Measurements from ENCODE around the gene ST6GALNAC2. TPM values are rescaled to one million over a fixed set of nuclear protein-coding genes. Genes with fewer than 3 reads are reported as not detected.
A peak's percentile ranks its signal among the peaks of the same experiment; 100 is the strongest.

The ST6GALNAC2 gene
- total RNA-seq, 4 donors from 2014 or later, result 15.2 to 39.9 (median 29.5) TPM

DNA sequence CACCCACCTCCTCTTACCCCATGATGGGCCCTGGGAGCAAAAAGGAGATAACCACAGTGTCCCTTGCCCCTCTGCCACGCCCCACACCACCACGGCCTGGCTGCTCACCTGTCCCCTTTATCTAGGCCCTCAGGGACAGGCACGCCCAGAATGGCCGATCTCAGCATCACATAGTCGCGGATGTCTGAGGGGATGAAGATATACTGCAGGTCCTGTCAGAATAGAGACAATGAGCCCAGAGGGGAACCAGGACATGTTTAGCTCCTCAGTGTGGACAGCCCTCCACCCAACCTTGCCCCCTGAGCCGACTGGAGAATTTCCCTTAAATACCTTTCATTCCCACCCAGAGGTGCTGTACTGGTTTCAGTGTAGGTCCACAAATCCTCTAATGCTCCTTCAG lies 15.2 kb downstream of the ST6GALNAC2 start:
- H3K9me3 ChIP-seq, result no peaks in the 10 kb centered on the region
- intact Hi-C loops (cut with DNase I), result loop anchor here (5.0 kb wide), 1 partner anchor 47 kb away; no protein-coding TSS in a partner anchor
- H3K4me1 ChIP-seq, result peaks cover 0 to 52% (median 5%) of the 10 kb centered on the region in 3 donors
- H3K27ac ChIP-seq, result no peak overlapping the region
- H3K27me3 ChIP-seq, result no peaks in the 10 kb centered on the region
- DNase-seq, result no peak
- no peak overlapping the region for H3K4me3 ChIP-seq
- TF ChIP-seq CTCF (IDR thresholded peaks at IDR 0.05) (no peak), POLR2A (IDR thresholded peaks at IDR 0.05) (no peak)
- H3K36me3 ChIP-seq, result peaks cover 0 to 55% (median 6%) of the 10 kb centered on the region in 3 donors
- 80% methylated on average over 1 of the region's 7 CpGs for WGBS, 2 donors

GRCh38 chr17:76569607-76570279 lies 15.9 kb downstream of the ST6GALNAC2 start:
- Histone ChIP-seq H3K4me1 (peaks cover 0 to 59% (median 5%) of the 10 kb centered on the region in 3 donors), H3K36me3 (peaks cover 0 to 56% (median 6%) of the 10 kb centered on the region in 3 donors), H3K27ac (peak overlapping the region in 1 of 4 donors; percentile 2), H3K27me3 (no peaks in the 10 kb centered on the region), H3K4me3 (no peak overlapping the region), H3K9me3 (no peaks in the 10 kb centered on the region)
- TF ChIP-seq POLR2A (IDR thresholded peaks at IDR 0.05) (no peak), CTCF (IDR thresholded peaks at IDR 0.05) (no peak)
- intact Hi-C loops (cut with DNase I), result loop anchor here (5.0 kb wide), 1 partner anchor 48 kb away; no protein-coding TSS in a partner anchor
- no peak for DNase-seq
- 60 to 71% methylated on average over 1 to 10 of the region's 18 CpGs for WGBS, 2 donors

- peaks cover 0 to 63% (median 5%) of the 10 kb centered on the region in 3 donors for H3K4me1 ChIP-seq
- no peaks in the 10 kb centered on the region for H3K9me3 ChIP-seq
- TF ChIP-seq CTCF (IDR thresholded peaks at IDR 0.05) (no peak), POLR2A (IDR thresholded peaks at IDR 0.05) (no peak)
- no peak for DNase-seq
- H3K4me3 ChIP-seq, result no peak overlapping the region
- WGBS, 2 donors, result 32 to 45% methylated on average over 8 to 12 of the region's 19 CpGs
- no peaks in the 10 kb centered on the region for H3K27me3 ChIP-seq
- H3K27ac ChIP-seq, result no peak overlapping the region
- peaks cover 0 to 60% (median 6%) of the 10 kb centered on the region in 3 donors for H3K36me3 ChIP-seq
- intact Hi-C loops (cut with DNase I), result no loop called here
These were observed 16.8 kb downstream of the ST6GALNAC2 start for GRCh38 chr17:76568811-76569221.

DNA sequence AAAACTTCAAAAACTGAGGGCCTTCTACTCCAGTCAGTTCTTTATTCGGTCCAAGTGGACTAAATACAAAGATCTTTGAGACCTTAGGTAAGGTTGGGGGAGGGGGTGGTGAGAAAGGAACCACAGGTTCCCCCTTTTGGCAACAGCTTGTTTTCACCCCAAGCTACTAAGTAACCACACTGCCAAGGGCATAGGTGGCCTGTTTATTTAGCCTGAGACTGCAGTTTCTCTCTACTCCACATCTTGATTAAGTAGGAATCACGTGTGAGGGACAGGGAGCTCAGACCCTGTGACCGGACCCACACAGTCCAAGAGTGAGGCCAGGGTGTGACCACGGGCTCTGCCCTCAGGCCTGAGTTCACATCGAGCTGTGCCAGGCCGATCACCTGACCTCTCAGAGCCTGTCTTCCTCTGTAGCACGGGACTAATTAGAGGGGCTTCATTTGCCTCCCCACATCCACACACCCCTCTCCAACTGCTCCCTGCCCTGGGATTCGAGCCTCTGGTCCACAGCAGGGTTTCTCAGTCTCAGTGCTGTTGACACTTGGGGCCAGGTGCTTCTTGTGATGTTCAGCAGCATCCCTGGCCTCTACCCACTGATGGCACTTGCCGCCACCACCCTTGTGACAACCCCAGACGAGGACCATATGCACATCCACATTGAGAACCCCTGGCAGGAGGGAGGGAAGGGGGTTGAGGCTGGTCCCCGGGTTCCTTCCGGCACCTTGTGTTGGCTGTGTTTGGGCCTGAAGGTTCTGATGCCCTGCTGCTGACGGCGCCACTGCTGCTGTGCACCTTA lies 17.8 kb downstream of the ST6GALNAC2 start:
- intact Hi-C loops (cut with DNase I), result no loop called here
- WGBS, 2 donors, result 41 to 51% methylated on average over 9 to 12 of the region's 14 CpGs
- H3K27me3 ChIP-seq, result no peaks in the 10 kb centered on the region
- no peak for DNase-seq
- peak overlapping the region in 1 of 4 donors; percentile 1 for H3K27ac ChIP-seq
- H3K36me3 ChIP-seq, result peaks cover 0 to 58% (median 8%) of the 10 kb centered on the region in 3 donors
- H3K9me3 ChIP-seq, result no peaks in the 10 kb centered on the region
- no peak overlapping the region for H3K4me3 ChIP-seq
- H3K4me1 ChIP-seq, result peaks cover 0 to 64% (median 7%) of the 10 kb centered on the region in 3 donors
- TF ChIP-seq CTCF (IDR thresholded peaks at IDR 0.05), result no peak
- TF ChIP-seq POLR2A (IDR thresholded peaks at IDR 0.05), result no peak

- DNase-seq, result no peak
- H3K36me3 ChIP-seq, result peaks cover 0 to 51% (median 6%) of the 10 kb centered on the region in 3 donors
- intact Hi-C loops (cut with DNase I), result no loop called here
- 42 to 50% methylated on average over 3 to 5 of the region's 5 CpGs for WGBS, 2 donors
- H3K9me3 ChIP-seq, result no peaks in the 10 kb centered on the region
- H3K27ac ChIP-seq, result peak overlapping the region in 1 of 4 donors; percentile 13
- TF ChIP-seq CTCF (IDR thresholded peaks at IDR 0.05), result no peak
- no peak for TF ChIP-seq POLR2A (IDR thresholded peaks at IDR 0.05)
- H3K27me3 ChIP-seq, result no peaks in the 10 kb centered on the region
- H3K4me1 ChIP-seq, result peaks cover 0 to 73% (median 12%) of the 10 kb centered on the region in 3 donors
- no peak overlapping the region for H3K4me3 ChIP-seq
These were observed 18.6 kb downstream of the ST6GALNAC2 start for GRCh38 chr17:76566988-76567431.
